LNCAP (cell line): ENCODE results near the gene ATP1B1.

Source experiments
- TF ChIP-seq, protein P1 (sequence below): fragments of 450-650 bp; IDR thresholded peaks from 2 replicates; pipeline ENCODE4 v1.5.1; 2017; ENCODE audit warnings: mild to moderate bottlenecking

ATP1B1 gene

DNA sequence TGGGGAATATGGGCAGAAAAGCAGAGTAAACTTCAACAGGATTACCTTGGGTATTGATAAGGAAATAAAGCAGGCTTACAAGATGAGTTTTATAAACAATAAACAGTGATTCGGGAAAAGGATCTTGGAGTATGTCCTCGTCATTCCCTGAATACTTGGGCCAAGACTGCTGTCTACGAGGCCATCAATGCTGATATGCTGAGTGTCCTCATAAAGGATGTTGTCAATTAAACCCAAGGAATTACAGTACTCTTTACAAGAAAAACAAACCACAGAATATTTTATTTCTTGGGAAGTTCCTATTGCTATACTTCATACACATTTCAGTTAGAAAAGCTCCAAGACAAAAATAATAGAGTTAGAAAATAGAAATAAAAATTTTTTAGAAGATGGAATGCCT, 34.9 kb downstream of the ATP1B1 start:
- TF ChIP-seq, protein P1, sequence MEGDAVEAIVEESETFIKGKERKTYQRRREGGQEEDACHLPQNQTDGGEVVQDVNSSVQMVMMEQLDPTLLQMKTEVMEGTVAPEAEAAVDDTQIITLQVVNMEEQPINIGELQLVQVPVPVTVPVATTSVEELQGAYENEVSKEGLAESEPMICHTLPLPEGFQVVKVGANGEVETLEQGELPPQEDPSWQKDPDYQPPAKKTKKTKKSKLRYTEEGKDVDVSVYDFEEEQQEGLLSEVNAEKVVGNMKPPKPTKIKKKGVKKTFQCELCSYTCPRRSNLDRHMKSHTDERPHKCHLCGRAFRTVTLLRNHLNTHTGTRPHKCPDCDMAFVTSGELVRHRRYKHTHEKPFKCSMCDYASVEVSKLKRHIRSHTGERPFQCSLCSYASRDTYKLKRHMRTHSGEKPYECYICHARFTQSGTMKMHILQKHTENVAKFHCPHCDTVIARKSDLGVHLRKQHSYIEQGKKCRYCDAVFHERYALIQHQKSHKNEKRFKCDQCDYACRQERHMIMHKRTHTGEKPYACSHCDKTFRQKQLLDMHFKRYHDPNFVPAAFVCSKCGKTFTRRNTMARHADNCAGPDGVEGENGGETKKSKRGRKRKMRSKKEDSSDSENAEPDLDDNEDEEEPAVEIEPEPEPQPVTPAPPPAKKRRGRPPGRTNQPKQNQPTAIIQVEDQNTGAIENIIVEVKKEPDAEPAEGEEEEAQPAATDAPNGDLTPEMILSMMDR, result no peak

DNA sequence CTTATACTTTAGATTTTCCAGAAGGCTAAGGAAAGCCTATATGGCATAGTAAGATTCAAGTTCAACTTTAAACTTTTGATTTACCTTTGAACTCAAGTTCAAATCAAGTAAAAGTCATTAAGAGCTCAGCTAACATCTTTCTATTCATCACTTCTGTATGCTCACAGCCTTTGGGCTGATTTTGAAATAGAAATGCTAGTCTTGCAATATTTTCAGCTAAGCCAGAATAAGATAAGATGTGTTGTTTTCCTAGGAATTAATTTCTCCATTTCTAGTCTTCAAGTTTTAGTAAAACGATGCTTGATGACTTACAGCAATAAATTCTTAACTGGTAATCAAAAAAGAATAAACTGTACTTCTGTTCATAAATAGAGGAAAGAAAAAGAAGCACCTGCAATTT, 35.6 kb downstream of the ATP1B1 start:
- TF ChIP-seq, protein P1, result no peak

DNA sequence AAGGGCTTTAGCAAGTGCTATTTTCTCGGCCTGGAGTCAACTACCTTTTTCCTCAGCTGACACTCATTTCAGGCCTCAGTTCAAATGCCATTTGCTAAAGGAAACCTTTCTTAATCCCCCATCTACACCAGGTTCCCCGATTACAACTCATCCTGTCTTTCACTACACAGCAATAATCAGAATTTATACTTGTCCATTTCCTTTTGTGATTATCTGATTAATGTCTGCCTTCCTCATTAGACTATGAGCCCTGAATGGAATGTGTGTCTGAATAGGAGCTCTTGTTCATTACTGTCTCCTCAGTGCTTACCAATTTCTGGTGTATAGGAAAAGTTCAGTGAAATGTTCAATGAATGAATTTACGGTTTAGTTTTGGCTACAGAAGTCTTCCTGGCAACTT, 36.9 kb downstream of the ATP1B1 start:
- TF ChIP-seq, protein P1, result no peak

DNA sequence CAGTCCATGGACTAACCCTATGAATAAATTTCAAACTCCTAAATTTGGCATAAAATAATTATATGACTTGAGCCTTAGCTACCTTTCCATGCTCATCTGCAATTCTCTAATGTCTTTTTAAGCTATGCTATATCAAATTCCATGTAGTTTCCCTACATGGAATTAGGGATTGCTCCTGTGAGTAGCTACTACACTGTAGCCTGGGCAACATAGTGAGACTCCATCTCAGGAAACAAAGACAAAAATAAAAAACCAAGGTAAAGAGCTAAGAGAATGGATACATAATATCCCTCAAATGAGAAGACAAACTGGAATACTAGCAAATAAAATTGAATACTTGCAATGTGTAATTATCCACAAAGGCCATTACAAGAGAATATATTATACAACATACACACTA, 37.5 kb downstream of the ATP1B1 start:
- TF ChIP-seq, protein P1, result no peak

DNA sequence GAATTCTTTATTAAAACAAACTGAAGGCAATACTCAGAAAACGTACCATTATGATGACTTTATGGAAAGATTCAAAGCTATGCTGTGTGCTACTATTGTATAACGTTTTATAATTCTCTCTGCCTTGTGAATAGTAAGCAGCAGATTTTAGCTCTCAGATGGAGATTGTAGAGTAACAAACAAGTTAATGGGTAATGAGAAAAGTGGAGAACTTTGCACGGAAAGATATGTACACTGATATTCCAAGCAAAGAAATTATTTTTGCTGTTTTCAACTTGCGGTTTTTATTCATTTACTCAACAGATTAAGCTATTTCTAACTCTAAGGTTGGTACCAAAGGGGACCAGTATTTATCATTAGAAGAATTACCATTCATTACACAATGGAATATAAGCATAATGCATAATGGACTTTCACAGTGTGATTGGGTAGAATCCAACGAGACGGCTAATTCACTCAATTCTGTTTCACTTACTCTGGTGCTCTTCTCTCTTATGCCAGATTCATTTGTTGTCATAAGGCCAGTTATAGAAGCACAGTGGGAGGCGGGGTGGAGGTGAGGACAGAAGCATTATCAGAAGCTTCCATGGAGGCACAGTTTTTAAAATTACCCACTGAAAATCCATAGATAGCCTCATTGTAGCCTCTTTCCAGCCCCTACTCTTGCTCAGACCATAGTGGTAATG, 38.6 kb downstream of the ATP1B1 start:
- TF ChIP-seq, protein P1, result no peak

DNA sequence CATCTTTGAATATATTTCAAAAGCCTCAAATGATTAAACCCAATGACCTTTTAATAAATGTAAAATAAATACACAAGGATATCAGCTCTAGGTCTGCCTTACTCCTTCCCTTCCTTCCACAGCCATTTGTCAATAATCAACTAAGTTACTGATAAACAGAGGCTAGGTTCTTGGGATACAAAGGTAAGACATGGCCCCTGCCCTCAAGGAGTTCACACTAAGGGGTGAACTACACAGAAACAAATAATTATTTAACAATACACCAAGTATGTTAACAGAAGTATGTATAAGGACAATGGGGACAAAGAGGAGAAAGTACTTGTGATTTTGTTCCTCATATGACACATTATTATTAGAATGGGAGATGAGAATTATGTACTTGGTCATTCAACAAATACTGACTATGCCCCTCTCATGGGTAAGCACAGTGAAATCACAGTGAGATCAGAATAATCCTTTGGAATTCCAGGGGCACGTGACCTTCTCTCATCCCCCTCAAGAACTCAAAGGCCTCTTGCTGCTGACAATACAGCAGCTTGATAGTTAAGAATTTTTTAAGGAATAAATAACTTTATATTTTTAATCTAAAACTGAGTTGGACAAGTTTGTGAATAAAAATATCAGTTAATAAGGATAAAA, 40.2 kb downstream of the ATP1B1 start:
- TF ChIP-seq, protein P1, result no peak

DNA sequence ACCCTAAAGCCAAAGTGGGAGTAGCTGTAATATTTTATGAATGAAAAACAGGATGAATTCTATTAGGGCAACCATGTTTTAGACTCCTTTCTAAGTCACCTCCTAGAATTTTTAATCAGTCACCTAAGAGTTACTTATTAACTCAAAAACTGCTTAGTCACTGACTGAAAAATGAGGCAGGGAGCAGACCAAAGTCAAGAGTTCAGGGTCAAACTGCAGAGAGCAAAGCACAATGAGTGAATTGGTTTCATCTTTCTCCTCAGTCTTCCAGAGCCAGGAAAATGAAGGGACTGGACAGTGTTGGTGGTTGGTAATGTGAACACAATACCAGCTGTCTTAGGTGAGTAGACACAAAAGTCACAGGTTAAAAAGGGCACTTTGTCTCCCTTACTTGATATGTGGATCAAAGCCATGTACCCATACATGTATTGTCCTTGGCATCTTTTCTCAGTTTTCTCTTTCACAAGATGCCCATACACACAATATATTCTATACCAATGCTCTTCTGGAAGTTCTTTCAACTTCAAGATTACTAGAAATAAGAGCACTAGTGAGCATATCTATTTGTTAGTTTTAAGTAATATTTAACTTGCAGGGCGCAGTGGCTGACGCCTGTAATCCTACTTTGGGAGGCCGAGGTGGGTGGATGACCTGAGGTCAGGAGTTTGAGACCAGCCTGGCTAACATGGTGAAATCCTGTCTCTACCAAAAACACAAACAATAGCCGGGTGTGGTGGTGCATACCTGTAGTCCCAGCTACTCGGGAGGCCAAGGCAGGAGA, 42.2 kb downstream of the ATP1B1 start:
- TF ChIP-seq, protein P1, result no peak
